ENCODE measurements around the gene ASTN2. TPM values are rescaled to one million over a fixed set of nuclear protein-coding genes. Genes with fewer than 3 reads are reported as not detected.

The ASTN2 gene
- total and polyA plus RNA-seq, 10 of the 15 experiments (the other 5 are each of a cell fraction or from before 2014, with no cell fraction given) = 1.4 to 15.7 (median 7.0) TPM

DNA sequence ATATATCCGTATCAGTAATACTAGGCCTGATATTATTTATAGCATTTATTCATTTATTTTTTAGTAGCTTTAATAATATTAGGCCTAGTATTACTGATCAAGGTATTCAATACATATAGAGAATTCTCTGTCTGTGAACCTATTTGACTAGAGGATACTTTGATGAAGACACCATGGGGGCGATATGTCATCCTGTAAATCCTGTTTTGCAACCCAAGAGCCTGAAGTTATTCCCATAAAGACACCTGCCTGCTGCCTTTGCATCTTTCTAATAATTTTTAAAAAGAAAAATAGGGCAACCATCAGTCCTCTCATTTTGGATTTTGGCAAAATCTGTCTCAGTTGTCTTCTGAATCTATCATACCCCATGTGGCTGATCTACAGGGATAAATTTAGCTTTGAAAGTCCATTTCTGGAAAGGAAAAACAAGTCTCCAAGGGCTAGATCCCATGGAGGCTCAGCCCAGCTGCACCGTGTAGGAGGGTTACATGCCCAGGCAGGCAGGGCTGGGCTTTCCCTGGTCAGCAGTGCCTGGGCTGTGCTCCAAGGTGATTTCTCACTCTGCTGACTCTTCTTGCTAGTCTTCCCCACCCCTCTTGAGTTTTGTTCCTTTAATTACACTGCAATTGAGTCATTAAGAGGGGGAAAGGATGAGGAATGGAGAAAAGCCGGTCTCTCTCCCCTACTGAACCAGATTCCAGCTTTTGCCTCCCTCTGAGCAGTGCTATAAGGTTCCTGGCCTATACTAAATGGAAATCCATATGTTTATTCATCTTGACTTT lies 558.8 kb downstream of the ASTN2 start (continued):
- TF ChIP-seq, protein P1, sequence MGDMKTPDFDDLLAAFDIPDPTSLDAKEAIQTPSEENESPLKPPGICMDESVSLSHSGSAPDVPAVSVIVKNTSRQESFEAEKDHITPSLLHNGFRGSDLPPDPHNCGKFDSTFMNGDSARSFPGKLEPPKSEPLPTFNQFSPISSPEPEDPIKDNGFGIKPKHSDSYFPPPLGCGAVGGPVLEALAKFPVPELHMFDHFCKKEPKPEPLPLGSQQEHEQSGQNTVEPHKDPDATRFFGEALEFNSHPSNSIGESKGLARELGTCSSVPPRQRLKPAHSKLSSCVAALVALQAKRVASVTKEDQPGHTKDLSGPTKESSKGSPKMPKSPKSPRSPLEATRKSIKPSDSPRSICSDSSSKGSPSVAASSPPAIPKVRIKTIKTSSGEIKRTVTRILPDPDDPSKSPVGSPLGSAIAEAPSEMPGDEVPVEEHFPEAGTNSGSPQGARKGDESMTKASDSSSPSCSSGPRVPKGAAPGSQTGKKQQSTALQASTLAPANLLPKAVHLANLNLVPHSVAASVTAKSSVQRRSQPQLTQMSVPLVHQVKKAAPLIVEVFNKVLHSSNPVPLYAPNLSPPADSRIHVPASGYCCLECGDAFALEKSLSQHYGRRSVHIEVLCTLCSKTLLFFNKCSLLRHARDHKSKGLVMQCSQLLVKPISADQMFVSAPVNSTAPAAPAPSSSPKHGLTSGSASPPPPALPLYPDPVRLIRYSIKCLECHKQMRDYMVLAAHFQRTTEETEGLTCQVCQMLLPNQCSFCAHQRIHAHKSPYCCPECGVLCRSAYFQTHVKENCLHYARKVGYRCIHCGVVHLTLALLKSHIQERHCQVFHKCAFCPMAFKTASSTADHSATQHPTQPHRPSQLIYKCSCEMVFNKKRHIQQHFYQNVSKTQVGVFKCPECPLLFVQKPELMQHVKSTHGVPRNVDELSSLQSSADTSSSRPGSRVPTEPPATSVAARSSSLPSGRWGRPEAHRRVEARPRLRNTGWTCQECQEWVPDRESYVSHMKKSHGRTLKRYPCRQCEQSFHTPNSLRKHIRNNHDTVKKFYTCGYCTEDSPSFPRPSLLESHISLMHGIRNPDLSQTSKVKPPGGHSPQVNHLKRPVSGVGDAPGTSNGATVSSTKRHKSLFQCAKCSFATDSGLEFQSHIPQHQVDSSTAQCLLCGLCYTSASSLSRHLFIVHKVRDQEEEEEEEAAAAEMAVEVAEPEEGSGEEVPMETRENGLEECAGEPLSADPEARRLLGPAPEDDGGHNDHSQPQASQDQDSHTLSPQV (IDR thresholded peaks at IDR 0.05) = no peak
- TF ChIP-seq ETV6 (conservative IDR thresholded peaks at IDR 0.05 in 1 of 2, IDR thresholded peaks at IDR 0.05 in 1 of 2; ENCODE audit: borderline replicate concordance in 1 of 2, low read depth in 1 of 2) (no peak), NFYA (IDR thresholded peaks at IDR 0.05; ENCODE audit: borderline replicate concordance, low read depth, low read length) (no peak), MYB (IDR thresholded peaks at IDR 0.05; ENCODE audit: borderline replicate concordance, low read depth, low read length) (no peak), IKZF1 (conservative IDR thresholded peaks at IDR 0.05) (peak; percentile 25; the same call in 1 of the 2 replicates), TCF12 (IDR thresholded peaks at IDR 0.05; ENCODE audit: low read depth, low read length) (peak; percentile 74), CEBPB (IDR thresholded peaks at IDR 0.05; ENCODE audit: borderline replicate concordance in 1 of 2, low read depth in 2 of 2, low read length in 2 of 2) (no peak), NR2C1 (IDR thresholded peaks at IDR 0.05) (no peak), BCL11A (IDR thresholded peaks at IDR 0.05; ENCODE audit: low read depth, low read length) (0 out of 2 replicates have a peak, but pooled peaks have one; percentile 38)
- TF ChIP-seq, protein P2, sequence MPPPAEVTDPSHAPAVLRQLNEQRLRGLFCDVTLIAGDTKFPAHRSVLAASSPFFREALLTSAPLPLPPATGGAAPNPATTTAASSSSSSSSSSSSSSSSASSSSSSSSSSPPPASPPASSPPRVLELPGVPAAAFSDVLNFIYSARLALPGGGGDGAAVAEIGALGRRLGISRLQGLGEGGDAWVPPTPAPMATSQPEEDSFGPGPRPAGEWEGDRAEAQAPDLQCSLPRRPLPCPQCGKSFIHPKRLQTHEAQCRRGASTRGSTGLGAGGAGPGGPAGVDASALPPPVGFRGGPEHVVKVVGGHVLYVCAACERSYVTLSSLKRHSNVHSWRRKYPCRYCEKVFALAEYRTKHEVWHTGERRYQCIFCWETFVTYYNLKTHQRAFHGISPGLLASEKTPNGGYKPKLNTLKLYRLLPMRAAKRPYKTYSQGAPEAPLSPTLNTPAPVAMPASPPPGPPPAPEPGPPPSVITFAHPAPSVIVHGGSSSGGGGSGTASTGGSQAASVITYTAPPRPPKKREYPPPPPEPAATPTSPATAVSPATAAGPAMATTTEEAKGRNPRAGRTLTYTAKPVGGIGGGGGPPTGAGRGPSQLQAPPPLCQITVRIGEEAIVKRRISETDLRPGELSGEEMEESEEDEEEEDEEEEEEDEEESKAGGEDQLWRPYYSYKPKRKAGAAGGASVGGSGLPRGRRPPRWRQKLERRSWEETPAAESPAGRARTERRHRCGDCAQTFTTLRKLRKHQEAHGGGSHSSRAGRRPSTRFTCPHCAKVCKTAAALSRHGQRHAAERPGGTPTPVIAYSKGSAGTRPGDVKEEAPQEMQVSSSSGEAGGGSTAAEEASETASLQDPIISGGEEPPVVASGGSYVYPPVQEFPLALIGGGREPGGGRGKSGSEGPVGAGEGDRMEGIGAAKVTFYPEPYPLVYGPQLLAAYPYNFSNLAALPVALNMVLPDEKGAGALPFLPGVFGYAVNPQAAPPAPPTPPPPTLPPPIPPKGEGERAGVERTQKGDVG (CRISPR knock-in tag; IDR thresholded peaks at IDR 0.05) = no peak
- TF ChIP-seq, protein P3, sequence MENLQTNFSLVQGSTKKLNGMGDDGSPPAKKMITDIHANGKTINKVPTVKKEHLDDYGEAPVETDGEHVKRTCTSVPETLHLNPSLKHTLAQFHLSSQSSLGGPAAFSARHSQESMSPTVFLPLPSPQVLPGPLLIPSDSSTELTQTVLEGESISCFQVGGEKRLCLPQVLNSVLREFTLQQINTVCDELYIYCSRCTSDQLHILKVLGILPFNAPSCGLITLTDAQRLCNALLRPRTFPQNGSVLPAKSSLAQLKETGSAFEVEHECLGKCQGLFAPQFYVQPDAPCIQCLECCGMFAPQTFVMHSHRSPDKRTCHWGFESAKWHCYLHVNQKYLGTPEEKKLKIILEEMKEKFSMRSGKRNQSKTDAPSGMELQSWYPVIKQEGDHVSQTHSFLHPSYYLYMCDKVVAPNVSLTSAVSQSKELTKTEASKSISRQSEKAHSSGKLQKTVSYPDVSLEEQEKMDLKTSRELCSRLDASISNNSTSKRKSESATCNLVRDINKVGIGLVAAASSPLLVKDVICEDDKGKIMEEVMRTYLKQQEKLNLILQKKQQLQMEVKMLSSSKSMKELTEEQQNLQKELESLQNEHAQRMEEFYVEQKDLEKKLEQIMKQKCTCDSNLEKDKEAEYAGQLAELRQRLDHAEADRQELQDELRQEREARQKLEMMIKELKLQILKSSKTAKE (IDR thresholded peaks at IDR 0.05; ENCODE audit: low read depth, poor library complexity, severe bottlenecking) = no peak
